OCI-LY1 (cell line): ENCODE measurements around the gene TK2.

Experiments used
- H2AFZ ChIP-seq: fragments of 200-600 bp; sonication (generic), shearing (Covaris generic); 2 replicates; pipeline ENCODE4 v1.6.0; 2014; ENCODE audit warnings: antibody characterized with exemption, mild to moderate bottlenecking, low read length
- H3F3A ChIP-seq: fragments of 200-600 bp; sonication (generic), shearing (Covaris generic); 2 replicates; pipeline ENCODE4 v1.6.0; 2014; ENCODE audit warnings: mild to moderate bottlenecking, antibody characterized with exemption, low read length, moderate library complexity; ENCODE audit not compliant: insufficient read depth
- H3K27ac ChIP-seq: fragments of 200-600 bp; sonication (generic); 2 replicates; pipeline ENCODE4 v1.5.1; 2014; ENCODE audit warnings: low read length, mixed run types, mild to moderate bottlenecking, low read depth; ENCODE audit not compliant: poor library complexity, severe bottlenecking
- H3K27me3 ChIP-seq: fragments of 200-600 bp; sonication (generic); 2 replicates; pipeline ENCODE4 v1.6.0; 2014; ENCODE audit warnings: antibody characterized with exemption, mild to moderate bottlenecking, low read length, moderate library complexity; ENCODE audit not compliant: insufficient read depth
- H3K36me3 ChIP-seq: fragments of 200-600 bp; sonication (generic); 2 replicates; pipeline ENCODE4 v1.6.1; 2014; ENCODE audit warnings: mild to moderate bottlenecking, antibody characterized with exemption, low read length, moderate library complexity, mixed read lengths; ENCODE audit not compliant: insufficient read depth
- H3K4me1 ChIP-seq: fragments of 200-600 bp; sonication (generic); 2 replicates; pipeline ENCODE4 v1.5.1; 2014; ENCODE audit warnings: mild to moderate bottlenecking, low read length, moderate library complexity; ENCODE audit not compliant: insufficient read depth, severe bottlenecking
- H3K4me2 ChIP-seq: fragments of 200-600 bp; sonication (generic), shearing (Covaris generic); 2 replicates; pipeline ENCODE4 v1.6.1; 2014; ENCODE audit warnings: low read length
- H3K4me3 ChIP-seq: fragments of 200-600 bp; sonication (generic); 2 replicates; pipeline ENCODE4 v1.5.1; 2014; ENCODE audit warnings: low read length, low read depth, mild to moderate bottlenecking, mixed read lengths; ENCODE audit not compliant: poor library complexity, severe bottlenecking
- H3K79me2 ChIP-seq: fragments of 200-600 bp; shearing (Covaris generic); 2 replicates; pipeline ENCODE4 v1.6.1; 2016; ENCODE audit warnings: mixed run types, low read length, mixed read lengths; ENCODE audit not compliant: insufficient read depth
- H3K9ac ChIP-seq: fragments of 200-600 bp; sonication (generic), shearing (Covaris generic); 2 replicates; pipeline ENCODE4 v1.6.1; 2014; ENCODE audit warnings: mild to moderate bottlenecking, low read length, mixed read lengths
- H3K9me2 ChIP-seq: fragments of 200-600 bp; sonication (generic), shearing (Covaris generic); 2 replicates; pipeline ENCODE4 v1.6.1; 2014; ENCODE audit warnings: low read depth, mild to moderate bottlenecking, low read length, mixed read lengths
- H3K9me3 ChIP-seq: fragments of 200-600 bp; shearing (Covaris generic); 2 replicates; pipeline ENCODE4 v1.6.1; 2014; ENCODE audit warnings: low read length, mixed read lengths
- H4K20me1 ChIP-seq: fragments of 200-600 bp; sonication (generic), shearing (Covaris generic); 2 replicates; pipeline ENCODE4 v1.6.0; 2016; ENCODE audit warnings: mild to moderate bottlenecking, low read length; ENCODE audit not compliant: insufficient read depth
- EZH2 ChIP-seq: fragments of 200-600 bp; sonication (generic), shearing (Covaris generic); IDR thresholded peaks from 2 replicates; pipeline ENCODE4 v1.8.0; 2017; ENCODE audit warnings: borderline replicate concordance, mixed run types, mild to moderate bottlenecking, antibody characterized with exemption, low read length, moderate library complexity, mixed read lengths
- TF ChIP-seq, protein P1 (sequence below): fragments of 200-600 bp; sonication (generic), shearing (Covaris generic); IDR thresholded peaks from 2 replicates; pipeline ENCODE4 v1.5.1; 2017; ENCODE audit warnings: mild to moderate bottlenecking, antibody characterized with exemption, low read length, moderate library complexity, mixed read lengths

The TK2 gene

DNA sequence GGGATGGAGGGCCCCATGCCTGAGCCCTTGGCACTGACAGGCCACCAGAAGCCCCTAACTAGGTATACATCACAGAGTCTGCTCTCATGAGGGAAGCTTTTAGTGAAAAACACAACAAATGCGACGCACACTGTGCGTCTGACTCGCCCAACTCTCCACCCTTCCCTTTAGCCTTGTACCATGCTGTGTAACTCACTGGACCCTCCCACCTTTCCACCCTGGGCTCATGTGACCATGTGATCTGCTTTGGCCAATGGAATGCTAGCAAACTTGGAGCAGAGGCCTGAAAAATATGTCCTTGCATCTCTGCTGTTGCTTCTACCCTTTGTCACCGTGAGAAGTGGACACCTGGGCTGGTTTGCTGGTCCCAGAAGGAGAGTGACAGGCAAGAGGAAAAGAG lies 21.6 kb downstream of the TK2 start:
- no peaks in the 10 kb centered on the region for H3K9me2 ChIP-seq
- no peak overlapping the region for H2AFZ ChIP-seq
- no peak overlapping the region for H3K27ac ChIP-seq
- H3K9ac ChIP-seq, result no peak overlapping the region
- H3K4me3 ChIP-seq, result no peak overlapping the region
- TF ChIP-seq EZH2, result no peak
- TF ChIP-seq, protein P1, sequence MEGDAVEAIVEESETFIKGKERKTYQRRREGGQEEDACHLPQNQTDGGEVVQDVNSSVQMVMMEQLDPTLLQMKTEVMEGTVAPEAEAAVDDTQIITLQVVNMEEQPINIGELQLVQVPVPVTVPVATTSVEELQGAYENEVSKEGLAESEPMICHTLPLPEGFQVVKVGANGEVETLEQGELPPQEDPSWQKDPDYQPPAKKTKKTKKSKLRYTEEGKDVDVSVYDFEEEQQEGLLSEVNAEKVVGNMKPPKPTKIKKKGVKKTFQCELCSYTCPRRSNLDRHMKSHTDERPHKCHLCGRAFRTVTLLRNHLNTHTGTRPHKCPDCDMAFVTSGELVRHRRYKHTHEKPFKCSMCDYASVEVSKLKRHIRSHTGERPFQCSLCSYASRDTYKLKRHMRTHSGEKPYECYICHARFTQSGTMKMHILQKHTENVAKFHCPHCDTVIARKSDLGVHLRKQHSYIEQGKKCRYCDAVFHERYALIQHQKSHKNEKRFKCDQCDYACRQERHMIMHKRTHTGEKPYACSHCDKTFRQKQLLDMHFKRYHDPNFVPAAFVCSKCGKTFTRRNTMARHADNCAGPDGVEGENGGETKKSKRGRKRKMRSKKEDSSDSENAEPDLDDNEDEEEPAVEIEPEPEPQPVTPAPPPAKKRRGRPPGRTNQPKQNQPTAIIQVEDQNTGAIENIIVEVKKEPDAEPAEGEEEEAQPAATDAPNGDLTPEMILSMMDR, result no peak
- H3K36me3 ChIP-seq, result no peaks in the 10 kb centered on the region
- no peaks in the 10 kb centered on the region for H4K20me1 ChIP-seq
- peaks cover 39% of the 10 kb centered on the region for H3K4me1 ChIP-seq
- H3K27me3 ChIP-seq, result no peaks in the 10 kb centered on the region
- H3K9me3 ChIP-seq, result no peaks in the 10 kb centered on the region
- no peak overlapping the region for H3K4me2 ChIP-seq
- no peaks in the 10 kb centered on the region for H3K79me2 ChIP-seq
- H3F3A ChIP-seq, result no peaks in the 10 kb centered on the region

DNA sequence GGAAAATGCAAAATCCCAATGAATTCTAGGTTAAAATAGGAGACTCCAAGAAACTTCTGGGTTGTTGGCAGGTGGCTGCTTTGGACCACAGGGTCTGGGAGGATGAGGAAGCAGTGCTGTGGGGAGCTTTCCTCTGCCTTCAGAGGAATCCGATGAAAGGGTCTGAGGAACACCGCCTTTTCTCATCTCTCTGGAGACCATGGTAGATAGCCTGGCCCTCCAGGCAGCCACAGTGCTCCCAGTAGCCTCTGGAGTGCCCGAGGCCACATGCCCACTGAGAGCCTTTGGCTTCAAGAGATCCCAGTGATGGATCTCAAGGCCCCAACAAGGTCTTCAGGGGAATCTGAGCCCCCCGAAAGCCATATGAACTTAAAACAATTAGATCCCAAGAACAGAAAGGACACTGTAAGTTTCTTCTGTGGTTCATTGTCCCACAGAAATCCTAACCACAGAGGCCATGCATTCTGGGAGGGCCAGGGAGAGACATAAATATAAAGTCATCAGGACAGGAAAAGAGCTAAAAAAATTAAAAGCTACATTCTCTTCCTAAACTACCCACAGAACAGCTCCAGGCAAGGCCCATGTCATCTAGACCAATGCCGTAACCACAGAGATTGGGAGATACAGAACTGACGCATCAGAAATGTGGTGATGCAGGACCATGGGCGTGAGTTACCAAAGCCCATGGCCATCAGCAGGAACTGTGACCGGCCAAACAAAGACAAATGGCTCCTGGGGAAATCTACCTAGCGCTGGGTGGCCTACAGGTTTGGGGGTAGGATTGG lies 24.3 kb downstream of the TK2 start:
- peak overlapping the region; percentile 37 for H3K4me2 ChIP-seq
- peak overlapping the region; percentile 94 for H3K27ac ChIP-seq
- H3K27me3 ChIP-seq, result no peaks in the 10 kb centered on the region
- no peaks in the 10 kb centered on the region for H3K9me3 ChIP-seq
- no peak overlapping the region for H3K4me3 ChIP-seq
- H3F3A ChIP-seq, result no peaks in the 10 kb centered on the region
- no peaks in the 10 kb centered on the region for H4K20me1 ChIP-seq
- H3K9me2 ChIP-seq, result no peaks in the 10 kb centered on the region
- peaks cover 66% of the 10 kb centered on the region for H3K4me1 ChIP-seq
- no peak overlapping the region for H2AFZ ChIP-seq
- H3K9ac ChIP-seq, result no peak overlapping the region; the same call in 1 of the 2 replicates
- H3K36me3 ChIP-seq, result no peaks in the 10 kb centered on the region
- TF ChIP-seq, protein P1, result no peak
- TF ChIP-seq EZH2, result no peak
- H3K79me2 ChIP-seq, result no peaks in the 10 kb centered on the region

DNA sequence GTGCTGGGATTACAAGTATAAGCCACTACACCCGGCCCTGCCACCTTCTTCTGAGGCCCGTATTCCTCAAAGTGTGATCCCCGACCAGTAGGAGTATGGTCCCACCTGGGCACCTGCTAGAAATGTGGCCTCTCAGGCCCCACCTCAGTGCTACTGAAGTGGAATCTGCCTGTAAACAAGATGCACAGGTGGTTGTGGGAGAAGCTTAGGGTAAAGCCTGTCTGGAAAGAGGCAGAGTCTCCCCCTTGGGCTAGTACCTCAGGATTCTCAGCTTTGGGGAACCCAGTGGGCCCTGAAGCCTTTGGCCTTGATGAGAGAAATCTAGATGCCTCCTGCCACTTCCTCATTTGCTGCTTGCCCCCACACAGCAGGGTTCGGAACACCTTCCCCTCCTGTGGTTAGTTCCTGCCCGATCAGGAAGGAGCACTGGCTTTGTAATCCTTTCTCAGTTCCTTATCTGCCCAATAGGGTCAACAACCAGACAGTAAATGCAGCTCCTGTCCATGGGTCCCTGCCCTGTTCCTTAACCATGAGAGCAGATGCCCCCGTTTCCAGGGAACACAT lies 25.2 kb downstream of the TK2 start:
- Histone ChIP-seq H3K9me2 (no peaks in the 10 kb centered on the region), H3F3A (no peaks in the 10 kb centered on the region), H4K20me1 (no peaks in the 10 kb centered on the region), H3K4me1 (peaks cover 73% of the 10 kb centered on the region), H3K27me3 (no peaks in the 10 kb centered on the region), H3K27ac (peak overlapping the region; percentile 94), H3K4me2 (peak overlapping the region; percentile 37), H3K4me3 (no peak overlapping the region), H3K9ac (peak overlapping the region; percentile 30; the same call in 1 of the 2 replicates), H3K36me3 (no peaks in the 10 kb centered on the region), H3K79me2 (no peaks in the 10 kb centered on the region), H3K9me3 (no peaks in the 10 kb centered on the region), H2AFZ (no peak overlapping the region)
- no peak for TF ChIP-seq EZH2
- TF ChIP-seq, protein P1, result no peak
